Psoas muscle (tissue), 8 donors: ENCODE measurements around the gene ZFP36. TPM values are rescaled to one million over a fixed set of nuclear protein-coding genes. Genes with fewer than 3 reads are reported as not detected.
"Not testable (repeated sequence)": the region's sequence is repeated elsewhere in the genome, so short reads cannot be mapped to it uniquely, and the experiment has no call there.

ENCODE experiments used
- ATAC-seq, 4 donors: fragments of 200-7000 bp; cut with Tn5 transposase; one replicate each; pipeline ENCODE4 v1.9.1; 2020; ENCODE audit warnings: moderate library complexity in 3 of 4, mild to moderate bottlenecking in 2 of 4
- DNase-seq, 2 donors: peaks; one replicate each; pipeline ENCODE4 v3.0.0-alpha.2; 2020
- H3K27ac ChIP-seq: fragments of 200-600 bp; one replicate; pipeline ENCODE4 v1.8.0; 2022
- H3K27me3 ChIP-seq, 3 donors: fragments of 200-600 bp in 1 of 3; one replicate each; pipeline versions ENCODE4 v1.6.1 to v1.8.0; 2013 to 2022; ENCODE audit warnings: low read length in 2 of 3, mild to moderate bottlenecking in 2 of 3, moderate library complexity in 1 of 3; ENCODE audit not compliant: insufficient read depth in 3 of 3
- H3K36me3 ChIP-seq, 2 donors: fragments of 200-600 bp in 1 of 2; one replicate each; pipeline versions ENCODE4 v1.6.1 to v1.8.0; 2013 to 2022; ENCODE audit warnings: low read depth in 1 of 2, mild to moderate bottlenecking in 1 of 2, moderate library complexity in 1 of 2; ENCODE audit not compliant: insufficient read depth in 1 of 2
- H3K4me1 ChIP-seq: fragments of 200-600 bp; one replicate; pipeline ENCODE4 v1.8.0; 2022
- H3K4me3 ChIP-seq: fragments of 200-600 bp; one replicate; pipeline ENCODE4 v1.8.0; 2022; ENCODE audit warnings: mild to moderate bottlenecking
- H3K9me3 ChIP-seq: fragments of 200-600 bp; one replicate; pipeline ENCODE4 v1.8.0; 2022
- WGBS, 3 donors: extraction: QIAGEN DNeasy Blood & Tissue Kit; methylation state at CpG; one replicate each; pipeline versions ENCODE4 v1.1.6 to v1.1.7; 2013; 5-methylcytosine and 5-hydroxymethylcytosine counted together
- intact Hi-C, 2 donors: fragments of 100-400 bp; cut with DNase I; formaldehyde crosslinking; loops; one replicate each; pipeline versions ENCODE4 v1.11.0 to v1.14.2; 2022
- polyA plus RNA-seq, 3 donors: library from polyadenylated mRNA; stranded (reverse); fragments of 200-250 nt; gene quantifications; one replicate each; pipeline ENCODE4 v1.2.3, GENCODE V29; 2013
- total RNA-seq, 4 donors: library from RNA; stranded (reverse); fragmentation: NEBNext Ultra II Directional in 2 of 4; extraction: Animal tissue kit (Norgen Biotek cat#: 25700) in 2 of 4; gene quantifications; one replicate each; pipeline versions ENCODE4 v1.2.1 to v1.2.4, GENCODE V29; 2021 to 2023
- TF ChIP-seq, protein P1 (sequence below): fragments of 200-600 bp; IDR thresholded peaks from one replicate; pipeline ENCODE4 v1.8.0; 2022; ENCODE audit warnings: antibody characterized with exemption
- donor health status: healthy with polysubstance abuse.
- donor health status: DM: no; HTN: no; CAD: no; lungs with moderate emphysema.
- donor health status: Bipolar disorder and iron deficiency.
- donor health status: healthy.
- donor health status: DM: yes; HTN: yes; CAD: no.
- donor health status: DM: no; HTN: no; CAD: no.
- donor health status: DM: no; HTN: no; CAD: no.
- donor health status: DM: yes; HTN: yes; CAD: no.

The ZFP36 gene
- total and polyA plus RNA-seq, 7 donors = 32.1 to 391 (median 128) TPM

GRCh38 chr19:39449116-39449797 is 42.6 kb downstream of the ZFP36 start:
- no peak overlapping the region for H3K27ac ChIP-seq
- intact Hi-C loops = loop anchor here (10.0 kb wide), 1 partner anchor 86 kb away; the partner anchor contains the start of gene EID2B (in 2 of the 2)
- DNase-seq (no peak), ATAC-seq (no peak)
- no peaks in the 10 kb centered on the region for H3K9me3 ChIP-seq
- peaks cover 0 to 38% of the 10 kb centered on the region in 2 donors for H3K36me3 ChIP-seq
- 75 to 85% (median 77%) methylated on average over 8 of the region's 8 CpGs for WGBS, 3 donors
- H3K27me3 ChIP-seq = no peaks in the 10 kb centered on the region
- TF ChIP-seq, protein P1, sequence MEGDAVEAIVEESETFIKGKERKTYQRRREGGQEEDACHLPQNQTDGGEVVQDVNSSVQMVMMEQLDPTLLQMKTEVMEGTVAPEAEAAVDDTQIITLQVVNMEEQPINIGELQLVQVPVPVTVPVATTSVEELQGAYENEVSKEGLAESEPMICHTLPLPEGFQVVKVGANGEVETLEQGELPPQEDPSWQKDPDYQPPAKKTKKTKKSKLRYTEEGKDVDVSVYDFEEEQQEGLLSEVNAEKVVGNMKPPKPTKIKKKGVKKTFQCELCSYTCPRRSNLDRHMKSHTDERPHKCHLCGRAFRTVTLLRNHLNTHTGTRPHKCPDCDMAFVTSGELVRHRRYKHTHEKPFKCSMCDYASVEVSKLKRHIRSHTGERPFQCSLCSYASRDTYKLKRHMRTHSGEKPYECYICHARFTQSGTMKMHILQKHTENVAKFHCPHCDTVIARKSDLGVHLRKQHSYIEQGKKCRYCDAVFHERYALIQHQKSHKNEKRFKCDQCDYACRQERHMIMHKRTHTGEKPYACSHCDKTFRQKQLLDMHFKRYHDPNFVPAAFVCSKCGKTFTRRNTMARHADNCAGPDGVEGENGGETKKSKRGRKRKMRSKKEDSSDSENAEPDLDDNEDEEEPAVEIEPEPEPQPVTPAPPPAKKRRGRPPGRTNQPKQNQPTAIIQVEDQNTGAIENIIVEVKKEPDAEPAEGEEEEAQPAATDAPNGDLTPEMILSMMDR = no peak
- peaks cover 30% of the 10 kb centered on the region for H3K4me1 ChIP-seq
- no peak overlapping the region for H3K4me3 ChIP-seq

DNA sequence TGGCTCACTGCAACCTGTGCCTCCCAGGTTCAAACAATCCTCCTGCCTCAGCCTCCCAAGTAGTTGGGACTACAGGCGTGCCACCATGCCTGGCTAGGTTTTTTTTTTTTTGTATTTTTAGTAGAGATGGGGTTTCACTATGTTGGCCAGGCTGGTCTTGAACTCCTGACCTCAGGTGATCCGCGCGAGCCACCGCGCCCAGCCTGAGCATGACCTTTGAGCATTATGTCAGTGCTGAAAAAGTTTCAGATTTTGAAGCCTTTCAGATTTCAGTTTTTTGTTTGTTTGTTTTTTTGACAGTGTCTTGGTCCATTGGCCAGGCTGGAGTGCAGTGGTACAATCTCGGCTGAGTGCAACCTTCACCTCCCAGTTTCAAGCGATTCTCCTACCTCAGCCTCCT is 44.6 kb downstream of the ZFP36 start:
- intact Hi-C loops, DNase-seq, H3K27ac ChIP-seq, H3K27me3 ChIP-seq, H3K9me3 ChIP-seq, ATAC-seq, H3K4me3 ChIP-seq: not testable (repeated sequence)
- Histone ChIP-seq H3K36me3 (peaks cover 0 to 48% of the 10 kb centered on the region in 2 donors), H3K4me1 (peaks cover 24% of the 10 kb centered on the region)
- WGBS, 3 donors = 91 to 95% (median 93%) methylated on average over 8 of the region's 8 CpGs

Other genes starting within 250 kb of the ZFP36 start
- gene NCCRP1, start 209.9 kb upstream of the ZFP36 start, total RNA-seq = under 1 TPM in 1 of 4 donors, not detected in 3; 0.13 TPM
- gene NCCRP1, start 209.9 kb upstream of the ZFP36 start, polyA plus RNA-seq = under 1 TPM in 1 of 3 donors, not detected in 2; 0.13 TPM
- 1 to 10 TPM in 1 of 4 donors, not detected in 3; 1.3 TPM for gene SYCN, start 202.6 kb upstream of the ZFP36 start, total RNA-seq
- gene SYCN, start 202.6 kb upstream of the ZFP36 start, polyA plus RNA-seq = not detected
- gene IFNL3, start 161.8 kb upstream of the ZFP36 start, total RNA-seq = not detected
- not detected for gene IFNL3, start 161.8 kb upstream of the ZFP36 start, polyA plus RNA-seq
- not detected for gene IFNL4, start 158.0 kb upstream of the ZFP36 start, total RNA-seq
- not detected for gene IFNL4, start 158.0 kb upstream of the ZFP36 start, polyA plus RNA-seq
- gene IFNL2, start 138.5 kb upstream of the ZFP36 start, total RNA-seq = not detected
- gene IFNL2, start 138.5 kb upstream of the ZFP36 start, polyA plus RNA-seq = not detected
- not detected for gene IFNL1, start 110.4 kb upstream of the ZFP36 start, total RNA-seq
- gene IFNL1, start 110.4 kb upstream of the ZFP36 start, polyA plus RNA-seq = not detected
- gene LRFN1, start 86.0 kb upstream of the ZFP36 start, total RNA-seq = under 1 TPM in 3 of 4 donors, not detected in 1; 0.07 to 0.24 (median 0.08) TPM
- gene LRFN1, start 86.0 kb upstream of the ZFP36 start, polyA plus RNA-seq = under 1 TPM; 0.04 to 0.08 (median 0.08) TPM
- gene GMFG, start 70.8 kb upstream of the ZFP36 start, total RNA-seq = 10 to 100 TPM in 2 of 4 donors, 1 to 10 TPM in 2; 7.6 to 13.0 (median 10.9) TPM
- 10 to 100 TPM in 2 of 3 donors, 1 to 10 TPM in 1; 6.3 to 15.9 (median 10.5) TPM for gene GMFG, start 70.8 kb upstream of the ZFP36 start, polyA plus RNA-seq
- 10 to 100 TPM; 34.7 to 66.4 (median 51.7) TPM for gene SAMD4B, start 64.4 kb upstream of the ZFP36 start, total RNA-seq
- 10 to 100 TPM; 42.0 to 97.5 (median 58.4) TPM for gene SAMD4B, start 64.4 kb upstream of the ZFP36 start, polyA plus RNA-seq
- gene PAF1, start 15.7 kb upstream of the ZFP36 start, total RNA-seq = 10 to 100 TPM; 33.7 to 38.0 (median 34.6) TPM
- 10 to 100 TPM; 34.1 to 58.0 (median 37.6) TPM for gene PAF1, start 15.7 kb upstream of the ZFP36 start, polyA plus RNA-seq
- 10 to 100 TPM; 25.0 to 33.6 (median 30.2) TPM for gene MED29, start 15.5 kb upstream of the ZFP36 start, total RNA-seq
- gene MED29, start 15.5 kb upstream of the ZFP36 start, polyA plus RNA-seq = 10 to 100 TPM; 25.0 to 51.7 (median 26.9) TPM
- 1 to 10 TPM; 6.8 to 8.0 (median 7.4) TPM for gene PLEKHG2, start 5.8 kb downstream of the ZFP36 start, total RNA-seq
- 1 to 10 TPM; 2.4 to 3.0 (median 2.7) TPM for gene PLEKHG2, start 5.8 kb downstream of the ZFP36 start, polyA plus RNA-seq
- gene RPS16, start 29.1 kb downstream of the ZFP36 start, total RNA-seq = 1,000 to 10,000 TPM; 1,186 to 1,958 (median 1,553) TPM
- gene RPS16, start 29.1 kb downstream of the ZFP36 start, polyA plus RNA-seq = 1,000 to 10,000 TPM; 2,324 to 3,255 (median 2,994) TPM
- 10 to 100 TPM; 60.7 to 88.6 (median 80.2) TPM for gene SUPT5H, start 38.7 kb downstream of the ZFP36 start, total RNA-seq
- gene SUPT5H, start 38.7 kb downstream of the ZFP36 start, polyA plus RNA-seq = 10 to 100 TPM; 63.1 to 97.1 (median 88.0) TPM
- 100 to 1,000 TPM in 1 of 4 donors, 10 to 100 TPM in 3; 70.5 to 105 (median 75.7) TPM for gene TIMM50, start 74.0 kb downstream of the ZFP36 start, total RNA-seq
- 100 to 1,000 TPM in 1 of 3 donors, 10 to 100 TPM in 2; 86.1 to 189 (median 95.0) TPM for gene TIMM50, start 74.0 kb downstream of the ZFP36 start, polyA plus RNA-seq
- gene DLL3, start 92.1 kb downstream of the ZFP36 start, total RNA-seq = under 1 TPM in 1 of 4 donors, not detected in 3; 0.14 TPM
- gene DLL3, start 92.1 kb downstream of the ZFP36 start, polyA plus RNA-seq = under 1 TPM in 1 of 3 donors, not detected in 2; 0.03 TPM
- not detected for gene SELENOV, start 108.3 kb downstream of the ZFP36 start, total RNA-seq
- not detected for gene SELENOV, start 108.3 kb downstream of the ZFP36 start, polyA plus RNA-seq
- gene EID2B, start 126.0 kb downstream of the ZFP36 start, total RNA-seq = 1 to 10 TPM in 3 of 4 donors, under 1 TPM in 1; 0.71 to 1.9 (median 1.7) TPM
- 1 to 10 TPM in 2 of 3 donors, under 1 TPM in 1; 0.83 to 9.0 (median 1.9) TPM for gene EID2B, start 126.0 kb downstream of the ZFP36 start, polyA plus RNA-seq
- gene EID2, start 133.3 kb downstream of the ZFP36 start, total RNA-seq = 10 to 100 TPM in 3 of 4 donors, 1 to 10 TPM in 1; 7.6 to 13.2 (median 10.8) TPM
- gene EID2, start 133.3 kb downstream of the ZFP36 start, polyA plus RNA-seq = 10 to 100 TPM in 1 of 3 donors, 1 to 10 TPM in 2; 7.7 to 15.7 (median 9.3) TPM
- not detected for gene LGALS13, start 195.7 kb downstream of the ZFP36 start, total RNA-seq
- not detected for gene LGALS13, start 195.7 kb downstream of the ZFP36 start, polyA plus RNA-seq
- gene LGALS16, start 249.1 kb downstream of the ZFP36 start, total RNA-seq = not detected
- not detected for gene LGALS16, start 249.1 kb downstream of the ZFP36 start, polyA plus RNA-seq